HL-60 (cell line): ENCODE results near the gene DIP2C.

Experiments used
- CTCF ChIP-seq: IDR thresholded peaks from one replicate; pipeline ENCODE4 v1.5.1; 2011; ENCODE audit warnings: low read length, control low read depth, inconsistent platforms; ENCODE audit not compliant: insufficient read depth
- REST ChIP-seq: IDR thresholded peaks from 2 replicates; pipeline ENCODE4 v1.6.1; 2012; ENCODE audit warnings: low read depth; ENCODE audit not compliant: insufficient replicate concordance

- TF ChIP-seq CTCF = no peak
- TF ChIP-seq REST = no peak
Observed at GRCh38 chr10:339038-339391, 350.5 kb downstream of the DIP2C start.
